DMS114 treated with DMSO at 0.1 percent for 48 hours (cell line): ENCODE data around the gene AK5.
"Not testable (repeated sequence)": the region's sequence is repeated elsewhere in the genome, so short reads cannot be mapped to it uniquely, and the experiment has no call there.

Source experiments
- DNase-seq: peaks from one replicate; lab custom pipeline; 2025; ENCODE audit not compliant: unreplicated experiment; lab: John Stamatoyannopoulos, UW

The AK5 gene

DNA sequence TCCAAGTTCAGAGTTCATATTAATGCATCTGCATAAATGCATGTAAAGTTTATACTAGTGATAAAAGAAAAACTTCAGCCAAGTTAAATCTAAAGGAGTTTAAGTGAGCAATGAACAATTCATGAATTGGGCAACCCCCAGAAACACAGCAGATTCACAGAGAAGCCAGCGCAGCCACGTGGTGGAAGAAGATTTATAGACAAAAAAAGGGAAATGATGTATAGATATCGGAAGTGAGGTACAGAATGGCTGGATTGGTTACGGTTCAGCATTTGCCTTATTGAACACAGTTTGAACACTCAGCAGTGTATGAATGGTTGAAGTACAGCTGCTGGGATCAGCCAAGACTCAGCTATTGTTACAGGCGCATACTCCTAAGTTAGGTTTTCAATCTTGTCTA lies 5.7 kb downstream of the AK5 start:
- DNase-seq, result no peak

DNA sequence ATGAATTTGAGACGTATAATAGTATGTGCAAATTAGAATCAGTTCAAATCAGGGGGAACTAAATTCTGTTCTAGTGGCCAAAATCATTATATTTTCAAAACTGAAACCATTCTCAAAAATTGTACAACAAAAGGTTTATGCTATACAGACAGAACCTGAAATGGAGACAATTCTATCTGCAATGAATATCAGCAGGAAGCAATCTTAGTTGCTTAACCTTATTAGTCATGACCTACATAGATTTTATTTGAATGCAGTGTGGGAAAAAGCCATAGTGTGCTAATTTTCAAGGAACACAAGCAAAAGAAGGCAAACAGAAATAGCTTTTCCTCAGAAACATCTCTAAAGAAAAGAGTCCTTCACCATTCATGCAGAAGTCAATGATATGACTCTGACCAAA lies 6.5 kb downstream of the AK5 start:
- no peak for DNase-seq

DNA sequence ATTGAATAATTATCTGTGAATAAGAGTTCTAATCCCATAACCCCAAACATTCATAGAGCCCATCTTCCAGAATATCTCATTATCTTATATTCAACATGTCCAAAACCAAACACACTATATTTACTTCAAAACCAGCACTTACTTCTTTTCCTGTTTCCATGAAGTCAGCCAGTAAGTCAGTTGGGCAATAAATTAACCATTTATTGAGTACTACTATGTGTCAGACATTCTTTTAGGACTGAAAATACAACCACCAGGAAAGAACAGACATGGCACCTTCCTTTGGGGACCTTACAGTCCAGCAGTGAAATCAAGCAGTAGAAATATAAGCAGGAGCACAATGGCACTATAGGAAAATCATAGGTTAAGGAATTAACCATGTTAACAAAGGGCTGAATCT lies 8.8 kb downstream of the AK5 start:
- no peak for DNase-seq

DNA sequence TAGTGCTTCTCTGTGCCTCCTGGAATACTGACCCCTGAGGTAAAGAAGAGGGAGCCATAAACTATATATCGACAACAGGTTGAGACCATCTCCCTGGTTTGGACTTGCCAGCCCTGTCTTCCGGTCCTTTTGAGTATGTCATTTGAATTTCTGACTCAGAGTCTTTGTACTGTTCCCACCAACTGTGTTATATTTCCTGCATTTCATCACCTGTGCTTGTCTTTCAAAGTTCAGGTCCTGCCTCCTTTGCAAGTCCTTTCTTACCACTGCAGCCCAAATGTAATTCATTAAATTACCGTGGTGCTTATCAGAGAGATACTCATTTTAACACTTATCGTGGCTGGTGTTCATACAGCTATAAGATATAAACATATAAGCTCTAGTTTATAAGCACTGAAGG lies 10.7 kb downstream of the AK5 start:
- DNase-seq, result no peak

DNA sequence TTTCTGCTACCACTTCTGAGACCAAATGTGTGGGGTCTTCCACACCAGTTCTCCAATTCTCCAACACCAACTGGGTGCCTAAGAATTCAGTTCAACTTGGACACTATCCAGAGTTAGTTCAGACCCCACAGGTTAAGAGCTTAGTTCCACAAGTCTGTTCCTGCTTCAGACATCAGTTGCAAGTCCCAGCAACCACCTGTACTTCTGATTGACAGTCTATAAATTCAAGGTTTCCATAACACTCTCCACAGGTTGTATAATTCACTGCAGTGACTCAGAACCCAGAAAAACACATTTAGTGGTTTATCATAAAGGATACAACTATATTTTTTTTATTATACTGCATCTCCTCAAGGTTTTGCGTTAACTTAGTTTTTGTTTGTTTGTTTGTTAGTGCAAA lies 18.7 kb downstream of the AK5 start:
- DNase-seq, result no peak

DNA sequence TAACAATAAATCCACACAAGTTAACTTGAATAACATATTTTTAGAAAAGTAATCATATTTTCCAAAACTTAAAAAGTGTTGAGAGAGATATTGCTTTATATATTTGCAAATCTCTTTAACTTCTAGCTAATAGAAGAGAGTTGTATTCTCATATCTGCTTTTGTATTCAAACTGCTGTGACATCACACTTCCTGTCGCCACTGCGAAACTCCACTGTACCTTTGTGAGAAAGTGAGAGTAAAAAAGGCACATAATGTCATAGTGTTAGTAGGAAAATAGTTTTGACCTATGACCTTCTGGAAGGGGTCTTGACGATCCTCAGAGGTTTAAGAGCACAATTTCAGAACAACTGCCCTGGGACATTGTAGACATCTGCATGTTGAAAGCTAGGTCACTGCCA lies 21.6 kb downstream of the AK5 start:
- DNase-seq, result no peak

DNA sequence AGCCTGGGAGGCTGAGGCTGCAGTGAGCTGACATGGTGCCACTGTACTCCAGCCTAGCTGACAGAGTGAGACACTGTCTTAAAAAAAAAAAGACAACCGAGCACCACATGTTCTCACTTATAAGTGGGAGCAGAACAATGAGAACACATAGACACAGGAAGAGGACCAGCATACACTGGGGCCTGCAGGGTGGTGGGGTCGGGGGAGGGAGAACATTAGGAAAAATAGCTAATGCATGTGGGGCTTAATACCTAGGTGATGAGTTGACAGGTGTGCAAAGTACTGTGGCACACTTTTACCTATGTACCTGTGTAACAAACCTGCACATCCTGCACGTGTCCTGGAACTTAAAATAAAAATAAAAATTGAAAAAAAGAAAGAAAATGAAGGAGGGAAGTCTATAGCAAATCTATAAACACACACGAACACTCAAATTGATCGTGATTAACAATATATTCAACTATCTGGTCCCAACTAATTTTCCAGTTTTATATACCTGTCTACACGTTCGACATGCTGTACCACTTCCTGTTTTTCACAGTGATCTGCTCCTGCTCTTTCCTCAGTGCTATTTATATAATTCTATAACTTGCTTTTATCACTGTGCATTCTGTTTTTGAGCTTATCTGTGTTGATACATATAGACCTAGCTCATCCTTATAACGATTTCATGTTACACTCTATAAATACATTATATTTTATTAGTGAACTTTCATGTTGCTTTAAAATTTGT lies 27.2 kb downstream of the AK5 start:
- DNase-seq, result no peak

DNA sequence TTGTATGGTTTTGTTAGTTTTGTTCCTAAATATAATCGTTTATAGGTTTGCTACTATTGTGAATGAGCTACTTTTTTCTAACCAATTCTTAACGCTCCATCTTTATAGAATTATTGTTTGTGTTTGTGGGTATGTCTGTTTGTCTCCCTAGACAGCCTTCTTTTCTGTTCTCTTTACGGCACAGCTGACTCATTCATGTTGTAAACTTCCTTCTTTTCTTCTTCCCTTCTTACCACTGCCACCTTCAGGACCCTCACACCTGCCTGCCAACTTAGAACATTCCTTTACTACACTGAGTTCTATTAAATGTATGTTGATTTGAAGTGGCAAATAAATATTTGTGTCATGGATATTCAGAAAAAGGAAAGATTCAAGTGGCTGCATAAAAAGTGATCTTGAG lies 29.1 kb downstream of the AK5 start:
- no peak for DNase-seq

DNA sequence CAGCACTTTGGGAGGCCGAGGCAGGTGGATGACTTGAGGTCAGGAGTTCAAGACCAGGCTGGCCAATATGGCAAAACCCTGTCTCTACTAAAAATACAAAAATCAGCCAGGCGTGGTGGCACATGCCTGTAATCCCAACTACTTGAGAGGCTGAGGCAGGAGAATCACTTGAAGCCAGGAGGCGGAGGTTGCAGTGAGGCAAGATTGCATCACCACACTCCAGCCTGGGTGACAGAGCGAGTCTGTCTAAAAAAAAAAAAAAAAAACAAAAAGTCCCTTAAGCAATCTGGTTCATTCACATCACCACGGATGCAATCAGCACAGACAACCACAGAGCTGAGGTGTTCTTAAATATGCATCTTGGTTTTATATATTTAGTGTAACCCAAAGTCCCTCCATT lies 30.5 kb downstream of the AK5 start:
- DNase-seq, result not testable (repeated sequence)

DNA sequence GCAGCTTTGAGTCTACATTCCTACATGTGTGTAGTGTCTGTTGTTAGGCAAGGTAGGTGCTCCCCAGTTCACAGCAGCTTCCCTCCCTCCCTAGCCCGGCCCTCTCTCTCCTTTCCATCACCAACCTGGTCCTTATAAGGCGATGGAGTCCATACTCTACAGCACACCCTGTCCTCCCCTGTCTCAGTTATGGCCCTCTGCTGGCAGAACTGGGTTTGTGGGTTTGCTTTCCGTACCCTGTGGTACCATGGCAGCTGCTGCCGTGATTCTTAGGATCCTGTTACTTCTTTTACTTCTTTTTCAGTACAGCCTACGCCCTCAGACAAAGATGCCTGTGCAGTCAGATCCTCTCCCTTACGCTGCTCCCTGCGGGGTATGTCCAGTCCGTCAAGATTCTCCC lies 31.7 kb downstream of the AK5 start:
- peak; percentile 38 for DNase-seq

DNA sequence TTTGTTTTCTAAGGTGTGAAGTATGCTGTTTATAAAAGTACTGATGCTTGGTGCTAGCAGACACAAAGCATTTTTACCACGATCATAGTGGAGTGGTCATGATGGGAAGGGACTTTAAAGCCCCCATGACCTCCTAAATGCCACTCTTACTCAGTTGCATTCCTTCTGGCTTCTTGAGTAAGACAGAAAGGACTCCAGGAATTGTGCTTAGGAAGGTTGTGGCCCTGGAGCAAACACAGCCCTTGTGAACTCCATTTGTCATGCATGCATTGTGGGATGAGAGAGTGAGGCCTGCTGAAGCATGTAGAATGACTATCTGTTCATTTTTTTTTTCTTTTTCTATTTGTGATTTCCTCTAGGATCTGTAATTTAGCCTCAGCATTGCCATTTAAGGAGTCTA lies 34.2 kb downstream of the AK5 start:
- DNase-seq, result no peak

DNA sequence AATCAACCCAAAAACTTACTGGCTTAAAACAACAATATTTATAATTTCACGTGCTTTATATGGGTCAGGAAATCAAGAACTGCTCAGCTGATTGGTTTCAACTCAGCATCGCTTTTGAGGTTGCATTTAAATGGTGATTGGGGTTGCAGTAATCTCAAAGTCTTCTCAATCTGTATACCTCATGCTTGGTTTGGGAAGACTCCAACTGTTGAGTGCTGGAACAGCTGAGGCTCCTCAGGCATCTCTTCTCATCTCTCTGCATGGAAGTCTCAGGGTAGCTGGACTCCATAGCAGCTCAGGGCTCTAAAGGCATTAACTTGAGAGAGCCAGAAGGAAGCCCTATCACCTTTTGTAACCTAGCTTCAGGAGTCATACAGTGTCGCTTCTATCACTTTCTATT lies 35.1 kb downstream of the AK5 start:
- no peak for DNase-seq

DNA sequence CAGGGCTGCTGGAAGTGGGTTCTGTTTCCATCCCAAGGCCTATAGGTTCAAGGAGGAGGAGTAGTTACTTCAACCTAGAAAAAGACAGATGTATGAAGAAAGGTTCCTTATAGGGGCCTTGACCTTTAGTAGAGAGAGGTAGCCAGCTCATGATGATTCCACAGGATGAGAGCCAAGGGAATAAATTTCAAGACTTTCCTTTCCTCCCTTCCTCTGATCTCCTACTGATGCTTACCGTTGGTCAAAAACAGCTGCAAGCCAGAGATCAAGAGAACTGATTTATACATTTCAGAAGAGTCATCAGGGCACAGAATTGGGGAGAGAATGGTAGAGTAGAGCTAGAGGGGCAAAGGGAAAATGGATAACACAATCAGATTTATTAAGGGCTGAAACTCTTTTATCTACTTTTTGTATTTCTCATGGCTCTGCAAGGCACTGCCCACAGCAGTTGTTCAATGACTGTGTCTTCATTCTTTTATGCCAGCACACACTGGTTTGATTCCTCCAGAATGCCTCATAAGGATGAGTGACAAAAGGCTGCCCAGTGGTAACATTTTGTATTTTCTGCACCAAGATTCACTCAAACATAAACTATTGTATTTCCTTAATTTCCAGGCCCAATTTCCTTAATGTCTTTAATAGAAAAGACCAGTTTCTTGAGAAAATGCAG lies 37.4 kb downstream of the AK5 start:
- DNase-seq, result no peak

DNA sequence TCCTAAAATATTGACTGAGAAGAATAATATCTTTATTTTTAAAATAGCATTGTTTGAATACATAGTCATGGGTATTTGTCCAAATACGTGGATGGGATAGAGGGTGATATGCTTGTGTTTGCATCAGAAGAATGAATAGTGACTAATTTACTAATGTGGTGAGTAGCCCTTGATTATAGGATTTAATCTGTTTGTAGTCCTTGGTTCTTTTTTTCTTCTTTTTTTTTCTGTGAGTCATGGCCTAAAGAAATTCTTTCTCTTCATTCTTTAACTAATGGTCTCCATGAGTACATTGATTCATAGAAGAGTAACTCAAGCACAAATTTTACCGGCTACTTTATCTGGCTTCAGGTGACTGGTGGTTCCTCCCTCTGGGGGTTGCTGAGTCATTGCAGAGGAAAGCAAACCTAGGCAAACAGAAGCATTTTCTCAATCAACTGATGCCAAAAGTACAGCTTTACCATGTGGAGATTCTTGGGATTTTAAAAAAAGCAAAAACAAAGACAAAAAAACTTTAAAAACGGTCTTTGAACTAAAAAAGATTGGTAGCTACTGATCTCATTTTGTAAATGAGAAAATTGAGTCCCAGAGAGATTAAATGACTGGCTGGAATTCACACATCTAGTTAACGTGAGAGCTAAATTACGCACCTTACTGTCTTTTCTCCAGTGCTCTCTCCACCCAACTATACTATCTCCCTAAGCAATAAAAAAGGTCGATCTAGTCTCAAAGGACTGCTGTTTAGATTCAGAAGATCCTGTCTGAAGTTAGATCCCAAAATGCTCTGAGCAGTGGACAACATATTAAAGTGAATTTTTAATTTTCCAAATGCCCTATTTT lies 40.5 kb downstream of the AK5 start:
- no peak for DNase-seq

DNA sequence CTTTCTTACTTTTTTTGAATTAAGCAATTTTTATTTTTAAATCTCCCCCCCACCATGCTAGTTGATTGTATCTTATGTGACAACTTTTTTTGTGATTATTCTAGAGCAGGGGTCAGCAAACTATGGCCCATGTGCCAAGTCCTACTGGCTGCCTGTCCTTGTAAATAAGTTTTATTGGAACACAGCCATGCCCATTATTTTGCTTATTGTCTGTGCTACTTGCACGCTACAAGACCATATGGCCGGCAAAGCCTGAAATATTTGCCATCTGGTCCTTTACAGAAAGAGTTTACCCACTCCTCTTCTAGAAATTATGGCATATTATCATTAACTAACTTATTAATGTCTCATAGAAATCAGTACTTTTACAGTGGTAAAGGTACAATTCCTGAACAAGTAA lies 51.7 kb downstream of the AK5 start:
- DNase-seq, result no peak

DNA sequence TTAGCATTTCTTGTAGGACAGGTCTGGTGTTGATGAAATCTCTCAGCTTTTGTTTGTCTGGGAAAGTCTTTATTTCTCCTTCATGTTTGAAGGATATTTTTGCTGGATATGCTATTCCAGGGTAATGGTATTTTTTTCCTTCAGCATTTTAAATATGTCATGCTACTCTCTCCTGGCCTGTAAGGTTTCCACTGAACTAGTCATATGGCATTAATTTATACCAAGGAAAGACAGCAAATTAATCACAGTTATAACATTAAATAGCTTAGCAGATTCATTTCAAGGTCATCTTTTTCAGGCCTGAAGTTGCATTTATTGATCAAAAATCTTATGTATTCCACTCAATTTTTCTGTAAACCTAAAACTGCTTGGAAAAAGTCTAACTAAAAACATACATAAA lies 54.9 kb downstream of the AK5 start:
- DNase-seq, result no peak

DNA sequence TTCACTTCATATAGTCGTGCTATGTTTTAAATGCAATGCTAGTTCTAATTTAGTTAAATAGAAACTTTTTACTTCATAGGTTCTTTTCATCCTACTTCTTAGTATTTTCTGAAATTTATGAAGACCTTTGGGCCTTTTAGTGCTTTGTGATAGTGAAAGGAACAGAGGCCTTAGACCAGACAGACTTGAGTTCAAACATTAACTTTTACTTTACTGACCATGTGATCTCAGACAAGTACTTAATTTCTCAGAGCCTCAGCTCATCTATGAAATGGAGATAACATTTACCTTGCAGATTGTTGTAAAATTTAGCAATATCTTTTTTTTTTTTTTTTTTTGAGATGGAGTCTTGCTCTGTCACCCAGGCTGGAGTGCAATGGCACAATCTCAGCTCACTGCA lies 57.5 kb downstream of the AK5 start:
- DNase-seq, result no peak

DNA sequence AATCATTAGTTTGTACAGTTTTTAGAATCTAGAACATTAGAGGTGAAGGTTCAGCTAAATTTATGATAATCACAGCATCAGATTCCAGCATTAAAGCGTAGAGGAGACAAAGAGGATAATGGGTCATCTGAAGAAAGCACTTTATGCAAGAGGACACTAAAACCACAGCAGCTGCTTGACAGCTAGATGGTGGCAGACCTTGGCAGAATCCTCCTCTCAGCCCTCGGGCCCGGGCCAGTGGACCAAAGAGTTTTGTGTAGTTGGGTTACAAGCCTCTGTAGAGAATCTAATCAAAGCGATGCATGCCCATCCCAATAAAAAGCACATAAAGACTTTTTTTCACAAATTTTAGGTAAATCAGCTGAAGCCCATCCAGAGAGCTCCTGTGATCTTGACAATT lies 59.4 kb downstream of the AK5 start:
- no peak for DNase-seq

DNA sequence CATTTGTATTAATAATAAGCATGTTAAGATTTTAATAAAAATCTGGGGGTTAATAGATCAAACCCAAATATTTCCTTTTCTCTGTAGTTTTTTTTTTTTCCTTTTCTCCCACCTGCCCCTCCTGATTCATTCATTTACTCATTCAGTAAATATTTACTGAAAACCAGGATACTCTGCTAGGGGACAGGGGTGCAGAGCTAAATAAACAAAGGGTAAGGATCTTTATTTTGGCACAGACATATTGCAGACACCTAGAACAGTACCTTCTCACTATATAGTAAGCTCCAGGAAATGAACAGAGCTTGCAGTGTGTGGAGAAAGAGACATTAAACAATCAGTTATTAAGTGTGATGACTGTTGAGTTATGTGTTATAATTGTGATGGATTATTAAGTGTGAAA lies 60.9 kb downstream of the AK5 start:
- DNase-seq, result no peak

DNA sequence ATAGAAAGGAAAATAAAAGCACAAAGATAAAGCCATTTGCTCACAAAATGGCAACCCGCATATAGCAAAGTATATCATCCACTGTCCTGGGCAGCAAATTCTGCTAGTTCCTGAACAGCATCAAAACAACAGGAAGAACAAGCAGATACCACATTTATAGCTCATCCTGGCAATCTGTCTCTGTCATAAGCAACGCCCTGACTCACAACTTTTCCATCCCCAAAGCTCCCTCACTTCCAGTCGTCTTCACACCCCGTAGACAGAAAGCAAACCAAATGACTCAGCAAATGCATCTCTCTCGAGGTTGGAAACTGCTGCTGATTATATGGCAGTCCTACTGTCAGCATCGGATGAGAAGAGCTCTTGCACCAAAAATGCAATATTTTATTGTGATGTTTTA lies 65.8 kb downstream of the AK5 start:
- DNase-seq, result no peak

DNA sequence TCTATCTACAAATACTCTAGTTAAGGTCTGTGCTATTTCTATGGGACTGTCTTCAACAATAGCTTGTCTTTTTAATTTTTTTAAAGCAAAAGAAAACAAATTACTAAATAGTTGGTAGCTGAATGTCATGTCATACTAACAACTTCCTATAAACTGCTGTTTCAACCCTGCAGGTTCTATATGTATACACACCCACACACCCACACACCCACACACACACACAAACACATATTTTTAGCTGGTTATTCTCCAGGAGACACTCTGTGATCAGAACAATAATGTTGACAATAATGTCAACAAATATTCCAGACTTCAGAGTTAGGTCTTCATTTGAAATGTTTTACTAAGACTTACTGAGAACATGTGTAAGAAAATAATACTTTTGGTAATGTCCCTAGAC lies 66.7 kb downstream of the AK5 start:
- DNase-seq, result no peak

DNA sequence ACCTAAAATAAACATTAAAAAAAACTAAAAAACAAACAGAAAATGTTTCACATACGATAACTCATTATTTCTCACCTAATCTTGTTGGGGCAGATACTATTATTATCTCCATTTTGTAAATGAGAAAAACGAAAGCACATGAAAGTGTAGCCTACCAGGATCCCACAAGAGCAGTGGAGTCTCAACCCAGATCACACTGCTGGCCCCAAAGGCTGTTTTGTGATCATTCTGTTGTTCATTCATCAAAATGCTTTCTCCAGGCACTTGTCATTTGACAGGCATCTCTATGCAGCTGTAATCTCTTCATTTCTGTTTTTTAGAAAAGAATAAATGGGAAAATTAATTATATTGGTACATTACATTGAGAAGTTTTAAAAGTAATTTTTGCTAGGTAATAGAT lies 67.5 kb downstream of the AK5 start:
- no peak for DNase-seq
